Bronchial epithelial cell (primary cell): ENCODE data around the gene GRK3. TPM values are rescaled to one million over a fixed set of nuclear protein-coding genes. Genes with fewer than 3 reads are reported as not detected.

Experiments
- DNase-seq: peaks from one replicate; pipeline ENCODE4 v3.0.0-alpha.2; 2010; ENCODE audit warnings: low read depth
- FAIRE-seq: peaks from 2 replicates; lab custom pipeline; 2011; peaks lifted over from hg19 to GRCh38; lab: Jason Lieb, UNC
- H3K27me3 ChIP-seq: 2 replicates; pipeline ENCODE4 v1.5.1; 2011; ENCODE audit warnings: low read length; ENCODE audit not compliant: control insufficient read depth, insufficient read depth
- H3K36me3 ChIP-seq: 2 replicates; pipeline ENCODE4 v1.5.1; 2011; ENCODE audit warnings: low read length; ENCODE audit not compliant: control insufficient read depth, insufficient read depth
- H3K4me3 ChIP-seq: 2 replicates; pipeline ENCODE4 v1.5.1; 2011; ENCODE audit warnings: mild to moderate bottlenecking, low read depth, low read length, control low read depth
- CTCF ChIP-seq: IDR thresholded peaks from 2 replicates; pipeline ENCODE4 v1.5.1; 2011; ENCODE audit warnings: mild to moderate bottlenecking, moderate library complexity, low read length, control low read depth, inconsistent platforms; ENCODE audit not compliant: insufficient read depth, severe bottlenecking
- total RNA-seq: library from RNA; depleted of rRNA; stranded (reverse); fragments of >200 nt; gene quantifications from 2 replicates; pipeline ENCODE4 v1.2.1, GENCODE V29; 2014

Gene GRK3
- total RNA-seq, 1 donor from 2014 or later = 4.2 TPM

DNA sequence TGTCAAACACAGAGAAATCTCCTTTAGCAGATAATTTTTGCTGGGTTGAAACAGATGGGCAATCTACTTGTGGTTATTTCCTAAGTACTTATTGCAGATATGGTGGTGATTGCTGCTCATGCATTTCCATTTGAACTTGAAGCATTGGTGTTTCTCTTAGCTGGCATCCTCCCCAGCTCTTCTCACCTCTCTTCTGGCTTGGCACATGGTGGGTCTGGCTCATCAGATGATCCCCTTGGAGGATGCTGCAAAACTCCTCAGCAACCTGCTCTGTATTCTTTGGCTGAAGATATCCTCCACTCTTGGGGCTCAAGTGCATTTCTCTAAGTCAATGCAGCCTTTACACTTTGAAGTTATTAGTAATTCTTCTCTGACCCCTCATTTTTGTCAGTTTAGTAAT lies 90.2 kb downstream of the GRK3 start:
- no peaks in the 10 kb centered on the region for H3K36me3 ChIP-seq
- DNase-seq = no peak
- no peak for FAIRE-seq

GRCh38 chr22:25655371-25655935 lies 91.0 kb downstream of the GRK3 start:
- Histone ChIP-seq H3K36me3 (no peaks in the 10 kb centered on the region), H3K4me3 (no peak overlapping the region), H3K27me3 (no peaks in the 10 kb centered on the region)
- no peak for TF ChIP-seq CTCF
- no peak for DNase-seq
- FAIRE-seq = no peak

More for the DNA sequence above, 90.2 kb downstream of the GRK3 start:
- Histone ChIP-seq H3K27me3 (no peaks in the 10 kb centered on the region), H3K4me3 (no peak overlapping the region)
- TF ChIP-seq CTCF = no peak

GRCh38 chr22:25656724-25657123 lies 92.2 kb downstream of the GRK3 start:
- no peaks in the 10 kb centered on the region for H3K27me3 ChIP-seq

DNA sequence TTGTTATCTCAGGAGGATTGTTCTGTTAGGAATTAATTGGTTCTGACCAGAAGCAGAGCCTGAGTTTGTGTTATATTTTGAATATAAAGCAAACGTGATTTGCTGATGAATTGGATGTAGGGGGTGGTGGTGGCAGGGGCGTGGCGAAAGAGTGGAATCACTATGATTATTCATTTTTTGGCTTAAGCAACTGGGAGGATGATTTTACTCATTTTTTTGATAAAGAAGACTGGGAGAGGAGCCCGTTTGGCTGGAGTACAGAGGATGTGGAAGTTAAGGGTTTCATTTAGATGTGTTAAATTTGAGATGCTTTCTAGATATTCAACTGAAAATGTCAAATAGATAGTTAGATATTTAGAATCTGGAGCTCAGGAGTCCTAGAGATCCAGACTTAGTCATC lies 94.2 kb downstream of the GRK3 start:
- Histone ChIP-seq H3K4me3 (no peak overlapping the region), H3K36me3 (no peaks in the 10 kb centered on the region), H3K27me3 (no peaks in the 10 kb centered on the region)
- DNase-seq = no peak
- no peak for TF ChIP-seq CTCF
- FAIRE-seq = no peak

More at GRCh38 chr22:25656724-25657123, 92.2 kb downstream of the GRK3 start:
- Histone ChIP-seq H3K4me3 (no peak overlapping the region), H3K36me3 (no peaks in the 10 kb centered on the region)
- no peak for DNase-seq
- no peak for FAIRE-seq
- no peak for TF ChIP-seq CTCF

- DNase-seq = no peak
- no peaks in the 10 kb centered on the region for H3K36me3 ChIP-seq
- no peak for TF ChIP-seq CTCF
- no peaks in the 10 kb centered on the region for H3K27me3 ChIP-seq
- FAIRE-seq = no peak
- no peak overlapping the region for H3K4me3 ChIP-seq
Measured at GRCh38 chr22:25659413-25659812, 94.9 kb downstream of the GRK3 start.

DNA sequence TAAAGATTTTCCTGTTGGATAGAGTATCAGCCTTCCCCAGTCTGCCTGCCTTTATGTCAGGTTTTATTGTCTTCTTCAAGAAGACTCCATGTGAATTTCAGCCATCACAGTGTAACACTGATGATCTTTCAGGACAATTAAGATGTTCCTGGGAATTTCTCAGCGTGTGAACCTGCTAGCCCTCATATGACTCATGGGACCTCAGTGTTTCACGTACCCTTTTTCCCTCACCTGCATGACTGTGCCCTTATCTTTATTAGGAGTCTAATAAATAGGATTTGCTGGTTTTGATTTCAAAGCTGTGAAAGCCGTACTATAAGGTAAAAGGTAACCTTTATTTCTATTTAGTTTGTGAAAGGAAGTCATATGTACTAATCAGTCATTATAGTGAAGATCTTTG lies 95.9 kb downstream of the GRK3 start:
- Histone ChIP-seq H3K27me3 (no peaks in the 10 kb centered on the region), H3K36me3 (no peaks in the 10 kb centered on the region), H3K4me3 (no peak overlapping the region)
- no peak for TF ChIP-seq CTCF
- FAIRE-seq (no peak), DNase-seq (peak; percentile 23)
